MCF 10A (cell line): ENCODE results near the gene LCE1B. TPM values are rescaled to one million over a fixed set of nuclear protein-coding genes. Genes with fewer than 3 reads are reported as not detected.
A peak's percentile ranks its signal among the peaks of the same experiment; 100 is the strongest.

Experiments used
- BruUV-seq: library from RNA; stranded (reverse); fragments of 400-500 nt; replicated peaks from 2 replicates; lab custom pipeline; 2021; lab: Mats Ljungman, UMichigan
- CTCF ChIA-PET: fragments of 300-600 bp; sonication (Branson Sonifier 250); formaldehyde crosslinking; extraction: SDS; loops from one replicate; lab custom pipeline; 2021; ENCODE audit warnings: antibody characterized with exemption, inconsistent platforms; lab: Yijun Ruan, JAX
- POLR2A ChIA-PET: fragments of 300-600, 350-650 bp; sonication (Branson Sonifier 250); formaldehyde crosslinking; extraction: SDS; loops from one replicate; lab custom pipeline; 2020; ENCODE audit warnings: antibody characterized with exemption, inconsistent platforms; lab: Yijun Ruan, JAX
- DNase-seq: peaks from one replicate; pipeline ENCODE4 v3.0.0-alpha.2; 2018; ENCODE audit not compliant: unreplicated experiment
- H3K27ac Mint-ChIP-seq: one replicate; pipeline ENCODE4 v1.8.0; 2022; ENCODE audit warnings: mild to moderate bottlenecking, low read depth, mixed read lengths; ENCODE audit not compliant: unreplicated experiment
- H3K27me3 Mint-ChIP-seq: one replicate; pipeline ENCODE4 v1.8.0; 2022; ENCODE audit warnings: mixed read lengths; ENCODE audit not compliant: insufficient read depth, unreplicated experiment
- H3K36me3 Mint-ChIP-seq: one replicate; pipeline ENCODE4 v1.8.0; 2022; ENCODE audit warnings: mild to moderate bottlenecking, moderate library complexity, mixed read lengths; ENCODE audit not compliant: insufficient read depth, unreplicated experiment
- H3K4me1 Mint-ChIP-seq: one replicate; pipeline ENCODE4 v1.8.0; 2022; ENCODE audit warnings: mixed read lengths; ENCODE audit not compliant: insufficient read depth, unreplicated experiment
- H3K4me3 Mint-ChIP-seq: one replicate; pipeline ENCODE4 v1.8.0; 2022; ENCODE audit warnings: mild to moderate bottlenecking, moderate library complexity, mixed read lengths; ENCODE audit not compliant: unreplicated experiment
- H3K9me3 Mint-ChIP-seq: one replicate; pipeline ENCODE4 v1.8.0; 2022; ENCODE audit warnings: mixed read lengths; ENCODE audit not compliant: unreplicated experiment
- CTCF ChIP-seq: fragments of 200-600 bp; IDR thresholded peaks from one replicate; pipeline ENCODE4 v1.8.0; 2022; ENCODE audit warnings: antibody characterized with exemption, mild to moderate bottlenecking; ENCODE audit not compliant: unreplicated experiment
- intact Hi-C: fragments of 100-400 bp; cut with micrococcal nuclease; formaldehyde crosslinking; loops from 2 replicates; pipeline ENCODE4 v1.14.1; 2022
- total RNA-seq: library from RNA; stranded (reverse); gene quantifications from 2 replicates; pipeline ENCODE4 v1.2.3, GENCODE V29; 2022

Gene LCE1B
- total RNA-seq, 1 experiment from 2014 or later: 2.0 TPM

GRCh38 chr1:152827173-152827572 is 15.4 kb downstream of the LCE1B start, which contains the start of gene LCE1A:
LCE1A (plus strand) TSS chr1:152827473; CDS start chr1:152827473, 0 bp downstream.
- Mint-ChIP-seq H3K4me1 (no peaks in the 10 kb centered on the region), H3K27me3 (peaks cover 15% of the 10 kb centered on the region), H3K27ac (no peak within 1 kb of the TSS), H3K36me3 (no peaks in the 10 kb centered on the region), H3K4me3 (no peak within 1 kb of the TSS), H3K9me3 (peaks cover 11% of the 10 kb centered on the region)
- BruUV-seq: no TSS peak
- no peak for DNase-seq
- ChIA-PET CTCF (interaction anchor here (1.2 kb wide), 1 partner anchor 20 kb away, joined by 6 read pairs; the partner anchor contains the start of gene LCE1C), POLR2A (no interaction called here)
- no peak for TF ChIP-seq CTCF
- intact Hi-C loops: no loop called here

GRCh38 chr1:152836870-152837269 is 25.1 kb downstream of the LCE1B start:
- no TSS peak for BruUV-seq
- Mint-ChIP-seq H3K9me3 (peaks cover 5% of the 10 kb centered on the region), H3K4me1 (peaks cover 7% of the 10 kb centered on the region), H3K27ac (peak overlapping the region; percentile 8), H3K4me3 (no peak overlapping the region), H3K36me3 (no peaks in the 10 kb centered on the region), H3K27me3 (no peaks in the 10 kb centered on the region)
- intact Hi-C loops: no loop called here
- no peak for DNase-seq
- TF ChIP-seq CTCF: no peak
- POLR2A ChIA-PET: interaction anchor here (0.6 to 1.2 kb wide), 4 partner anchors 13 to 726 kb away, joined by 3 to 4 read pairs (median 3); no protein-coding TSS in a partner anchor
- CTCF ChIA-PET: interaction anchor here (0.6 to 1.0 kb wide), 2 partner anchors 35 to 1152 kb away, joined by 3 to 4 read pairs; no protein-coding TSS in a partner anchor

GRCh38 chr1:152842556-152842955 is 30.8 kb downstream of the LCE1B start, which contains the start of gene LCE6A:
LCE6A (plus strand) TSS chr1:152842856; CDS start chr1:152843521, 665 bp downstream.
- H3K9me3 Mint-ChIP-seq: no peaks in the 10 kb centered on the region
- H3K4me1 Mint-ChIP-seq: no peaks in the 10 kb centered on the region
- H3K36me3 Mint-ChIP-seq: no peaks in the 10 kb centered on the region
- ChIA-PET CTCF (interaction anchor here (0.6 to 0.7 kb wide), 2 partner anchors 92 to 217 kb away, joined by 3 read pairs; no protein-coding TSS in a partner anchor), POLR2A (interaction anchor here (1.1 kb wide), 1 partner anchor 9 kb away, joined by 3 read pairs; no protein-coding TSS in a partner anchor)
- H3K4me3 Mint-ChIP-seq: no peak within 1 kb of the TSS
- no peak within 1 kb of the TSS for H3K27ac Mint-ChIP-seq
- no TSS peak for BruUV-seq
- peak; percentile 48 for DNase-seq
- H3K27me3 Mint-ChIP-seq: no peaks in the 10 kb centered on the region
- intact Hi-C loops: no loop called here
- no peak for TF ChIP-seq CTCF

GRCh38 chr1:152855661-152856060 is 43.9 kb downstream of the LCE1B start:
- Mint-ChIP-seq H3K27ac (no peak overlapping the region), H3K4me1 (no peaks in the 10 kb centered on the region), H3K27me3 (no peaks in the 10 kb centered on the region), H3K9me3 (no peaks in the 10 kb centered on the region), H3K36me3 (no peaks in the 10 kb centered on the region), H3K4me3 (no peak overlapping the region)
- BruUV-seq: no TSS peak
- POLR2A ChIA-PET: interaction anchor here (0.7 to 1.1 kb wide), 2 partner anchors 54 to 94 kb away, joined by 3 to 4 read pairs; no protein-coding TSS in a partner anchor
- CTCF ChIA-PET: interaction anchor here (1.0 to 12.2 kb wide), 4 partner anchors 15 to 640 kb away, joined by 3 to 100 read pairs (median 4); no protein-coding TSS in a partner anchor
- DNase-seq: no peak
- intact Hi-C loops: no loop called here
- TF ChIP-seq CTCF: no peak
